Mucosa of rectum (tissue), 2 donors: ENCODE results near the gene DSCAM.

Experiments
- H3K27ac ChIP-seq, 2 donors: one replicate each; pipeline ENCODE4 v1.7.0; 2013; ENCODE audit warnings: inconsistent platforms in 2 of 2, low read depth in 2 of 2, low read length in 2 of 2
- H3K27me3 ChIP-seq, 2 donors: one replicate each; pipeline ENCODE4 v1.7.0; 2013; ENCODE audit warnings: low read length in 2 of 2; ENCODE audit not compliant: control insufficient read depth in 2 of 2, insufficient read depth in 2 of 2
- H3K36me3 ChIP-seq, 2 donors: one replicate each; pipeline ENCODE4 v1.7.0; 2013; ENCODE audit warnings: low read length in 2 of 2; ENCODE audit not compliant: control insufficient read depth in 2 of 2, insufficient read depth in 2 of 2
- H3K4me1 ChIP-seq, 2 donors: one replicate each; pipeline ENCODE4 v1.7.0; 2013; ENCODE audit warnings: low read length in 2 of 2, mild to moderate bottlenecking in 1 of 2; ENCODE audit not compliant: control insufficient read depth in 2 of 2, insufficient read depth in 2 of 2
- H3K4me3 ChIP-seq, 2 donors: one replicate each; pipeline ENCODE4 v1.7.0; 2013; ENCODE audit warnings: low read length in 2 of 2
- H3K9ac ChIP-seq, 2 donors: one replicate each; pipeline ENCODE4 v1.7.0; 2013; ENCODE audit warnings: low read length in 2 of 2, low read depth in 1 of 2, mild to moderate bottlenecking in 1 of 2
- H3K9me3 ChIP-seq, 2 donors: one replicate each; pipeline ENCODE4 v1.7.0; 2013; ENCODE audit warnings: low read length in 2 of 2; ENCODE audit not compliant: control insufficient read depth in 2 of 2
- donor health status: healthy.
- donor health status: Normal muscosa, but diverticular disease.

DSCAM gene

GRCh38 chr21:40505244-40505643, 341.7 kb downstream of the DSCAM start:
- Histone ChIP-seq H3K9me3 (no peaks in the 10 kb centered on the region), H3K36me3 (no peaks in the 10 kb centered on the region), H3K4me3 (no peak overlapping the region), H3K4me1 (no peaks in the 10 kb centered on the region), H3K27me3 (no peaks in the 10 kb centered on the region), H3K27ac (no peak overlapping the region), H3K9ac (no peak overlapping the region)

DNA sequence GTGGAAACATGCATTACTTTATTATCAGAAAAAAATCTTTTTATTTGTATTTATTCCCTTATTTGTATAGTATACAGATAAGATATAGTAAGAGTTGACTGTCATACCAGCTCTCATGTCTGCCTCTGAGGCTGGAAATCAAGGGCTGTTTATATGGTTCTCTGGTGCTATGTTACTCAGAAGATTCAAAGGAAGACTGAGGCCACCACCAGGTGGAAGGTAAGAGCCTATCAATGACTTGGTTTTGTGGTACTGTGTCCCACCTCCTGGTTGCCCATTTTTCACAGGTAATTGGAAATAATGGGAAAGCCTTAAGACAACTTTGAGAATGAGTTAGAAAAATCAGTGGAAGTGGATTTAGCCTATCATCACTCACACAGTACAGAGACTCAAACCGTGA, 342.1 kb downstream of the DSCAM start:
- no peaks in the 10 kb centered on the region for H3K9me3 ChIP-seq
- H3K27ac ChIP-seq, result no peak overlapping the region
- H3K4me3 ChIP-seq, result no peak overlapping the region
- H3K9ac ChIP-seq, result no peak overlapping the region
- H3K27me3 ChIP-seq, result no peaks in the 10 kb centered on the region
- H3K4me1 ChIP-seq, result no peaks in the 10 kb centered on the region
- H3K36me3 ChIP-seq, result no peaks in the 10 kb centered on the region

DNA sequence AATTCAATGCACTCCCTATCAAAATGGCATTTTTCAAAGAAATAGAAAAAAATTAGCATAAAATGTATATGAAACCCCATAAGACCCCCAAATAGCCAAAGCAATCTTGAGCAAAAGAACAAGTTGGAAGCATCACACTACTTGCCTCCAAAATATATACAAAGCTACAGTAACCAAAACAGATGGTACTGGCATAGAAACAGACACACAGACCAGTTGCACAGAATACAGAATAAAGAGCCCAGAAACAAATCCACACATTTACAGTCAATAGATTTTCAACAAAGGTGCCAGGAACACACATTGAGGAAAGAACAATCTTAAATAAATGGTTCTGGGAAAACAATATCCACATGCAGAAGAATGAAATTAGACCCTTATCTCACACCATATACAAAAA, 350.8 kb downstream of the DSCAM start:
- Histone ChIP-seq H3K9me3 (no peaks in the 10 kb centered on the region), H3K27ac (no peak overlapping the region), H3K4me1 (no peaks in the 10 kb centered on the region), H3K36me3 (no peaks in the 10 kb centered on the region), H3K4me3 (no peak overlapping the region), H3K9ac (no peak overlapping the region), H3K27me3 (no peaks in the 10 kb centered on the region)

GRCh38 chr21:40490408-40490807, 356.6 kb downstream of the DSCAM start:
- no peaks in the 10 kb centered on the region for H3K4me1 ChIP-seq

DNA sequence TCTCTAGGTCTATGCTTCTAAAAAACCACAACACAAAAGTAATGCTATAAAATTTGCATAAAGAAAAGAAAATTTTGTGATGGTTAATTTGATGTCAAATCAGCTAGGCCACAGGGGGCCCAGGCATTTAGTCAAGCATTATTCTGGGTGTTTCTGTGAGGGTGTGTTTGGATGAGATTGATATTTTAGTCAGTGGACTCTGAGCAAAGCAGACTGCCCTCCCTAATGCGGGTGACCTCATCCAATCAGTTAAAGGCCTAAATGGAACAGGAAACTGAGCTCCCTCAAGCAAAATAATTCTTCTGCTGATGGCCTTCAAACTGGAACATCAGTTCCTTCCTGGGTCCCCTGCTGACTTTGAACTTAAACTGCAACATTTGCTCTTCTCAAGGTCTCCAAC, 358.0 kb downstream of the DSCAM start:
- H3K27ac ChIP-seq, result no peak overlapping the region
- H3K9me3 ChIP-seq, result no peaks in the 10 kb centered on the region
- no peaks in the 10 kb centered on the region for H3K36me3 ChIP-seq
- no peak overlapping the region for H3K9ac ChIP-seq
- H3K4me3 ChIP-seq, result no peak overlapping the region
- no peaks in the 10 kb centered on the region for H3K4me1 ChIP-seq
- no peaks in the 10 kb centered on the region for H3K27me3 ChIP-seq

More at GRCh38 chr21:40490408-40490807, 356.6 kb downstream of the DSCAM start:
- Histone ChIP-seq H3K9ac (no peak overlapping the region), H3K27me3 (no peaks in the 10 kb centered on the region), H3K27ac (no peak overlapping the region), H3K36me3 (no peaks in the 10 kb centered on the region), H3K4me3 (no peak overlapping the region), H3K9me3 (no peaks in the 10 kb centered on the region)

- no peak overlapping the region for H3K9ac ChIP-seq
- H3K4me1 ChIP-seq, result no peaks in the 10 kb centered on the region
Measured at GRCh38 chr21:40481764-40482163, 365.2 kb downstream of the DSCAM start.

GRCh38 chr21:40474513-40474912, 372.4 kb downstream of the DSCAM start:
- Histone ChIP-seq H3K36me3 (no peaks in the 10 kb centered on the region), H3K27me3 (no peaks in the 10 kb centered on the region), H3K4me3 (no peak overlapping the region), H3K9ac (no peak overlapping the region), H3K4me1 (no peaks in the 10 kb centered on the region), H3K9me3 (no peaks in the 10 kb centered on the region), H3K27ac (no peak overlapping the region)

More at GRCh38 chr21:40481764-40482163, 365.2 kb downstream of the DSCAM start:
- H3K9me3 ChIP-seq, result no peaks in the 10 kb centered on the region
- H3K27me3 ChIP-seq, result no peaks in the 10 kb centered on the region
- H3K4me3 ChIP-seq, result no peak overlapping the region
- H3K27ac ChIP-seq, result no peak overlapping the region
- H3K36me3 ChIP-seq, result no peaks in the 10 kb centered on the region

DNA sequence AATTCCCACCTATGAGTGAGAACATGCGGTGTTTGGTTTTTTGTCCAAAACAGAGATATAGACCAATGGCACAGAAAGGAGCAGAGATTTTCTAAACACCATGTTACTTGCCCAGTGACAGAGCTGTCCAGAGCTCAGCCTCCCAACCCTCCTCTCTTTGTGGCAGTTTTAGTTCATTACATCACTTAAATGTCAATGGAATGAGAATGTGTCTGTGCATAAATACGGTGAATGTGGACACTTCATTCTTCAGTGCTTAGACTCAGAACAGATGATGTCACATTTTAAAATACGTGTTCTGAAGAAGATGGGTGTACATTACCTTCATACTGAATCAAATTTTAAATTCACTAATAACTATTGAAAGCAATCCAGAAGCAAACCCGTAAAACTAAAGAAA, 374.9 kb downstream of the DSCAM start:
- Histone ChIP-seq H3K9me3 (no peaks in the 10 kb centered on the region), H3K9ac (no peak overlapping the region), H3K4me1 (no peaks in the 10 kb centered on the region), H3K27ac (no peak overlapping the region), H3K36me3 (no peaks in the 10 kb centered on the region), H3K4me3 (no peak overlapping the region), H3K27me3 (no peaks in the 10 kb centered on the region)

DNA sequence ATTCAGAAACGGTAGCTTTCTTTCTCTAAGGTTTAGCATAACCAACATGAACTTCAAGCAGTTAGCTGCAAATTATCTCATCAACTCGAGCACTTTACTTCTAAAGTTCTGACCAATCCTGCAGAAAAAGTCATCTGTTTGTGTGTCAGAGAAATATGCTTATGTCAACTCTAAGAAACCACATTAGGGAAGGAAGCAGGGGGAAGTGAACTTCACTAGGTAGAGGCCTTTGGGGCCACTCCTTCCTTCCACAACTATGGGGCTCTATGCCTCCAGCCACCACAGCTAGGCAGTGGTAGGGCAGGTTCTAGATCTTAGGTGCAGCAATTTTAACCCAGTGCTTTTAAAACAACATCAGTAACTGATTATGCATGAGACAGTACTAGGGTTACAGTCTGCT, 375.9 kb downstream of the DSCAM start:
- Histone ChIP-seq H3K27ac (no peak overlapping the region), H3K9me3 (no peaks in the 10 kb centered on the region), H3K4me3 (no peak overlapping the region), H3K9ac (no peak overlapping the region), H3K4me1 (no peaks in the 10 kb centered on the region), H3K27me3 (no peaks in the 10 kb centered on the region), H3K36me3 (no peaks in the 10 kb centered on the region)

- H3K4me3 ChIP-seq, result no peak overlapping the region
- no peaks in the 10 kb centered on the region for H3K9me3 ChIP-seq
- H3K27me3 ChIP-seq, result no peaks in the 10 kb centered on the region
- no peaks in the 10 kb centered on the region for H3K4me1 ChIP-seq
- no peak overlapping the region for H3K9ac ChIP-seq
- no peak overlapping the region for H3K27ac ChIP-seq
- H3K36me3 ChIP-seq, result no peaks in the 10 kb centered on the region
Measured at GRCh38 chr21:40466893-40467483, 380.0 kb downstream of the DSCAM start.

DNA sequence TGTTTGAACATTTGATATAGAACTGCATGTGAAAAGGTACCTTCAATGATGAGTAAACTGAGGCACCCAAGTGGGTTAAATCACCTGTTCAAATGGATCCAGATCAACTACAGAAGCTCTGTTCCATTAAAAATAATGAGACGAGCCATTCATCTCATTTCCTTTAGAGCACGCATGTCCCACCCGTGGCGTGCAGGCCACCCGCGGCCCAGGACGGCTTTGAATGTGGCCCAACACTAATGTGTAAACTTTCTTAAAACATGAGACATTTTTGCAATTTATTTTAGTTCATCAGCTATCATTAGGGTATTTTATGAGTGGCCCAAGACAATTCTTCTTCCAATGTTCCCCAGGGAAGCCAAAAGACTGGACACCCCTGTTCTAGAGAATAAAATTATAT, 381.6 kb downstream of the DSCAM start:
- Histone ChIP-seq H3K9me3 (no peaks in the 10 kb centered on the region), H3K4me1 (no peaks in the 10 kb centered on the region), H3K36me3 (no peaks in the 10 kb centered on the region), H3K4me3 (no peak overlapping the region), H3K27ac (no peak overlapping the region), H3K9ac (no peak overlapping the region), H3K27me3 (no peaks in the 10 kb centered on the region)
